Left hindlimb (tissue), 1 donor: Measurements from ENCODE around the gene CHST3.
A peak's percentile ranks its signal among the peaks of the same experiment; 100 is the strongest.
"Not testable (repeated sequence)": the region's sequence is repeated elsewhere in the genome, so short reads cannot be mapped to it uniquely, and the experiment has no call there.

Source experiments
- DNase-seq: peaks from one replicate; pipeline ENCODE4 v3.0.0-alpha.2; 2018

Gene CHST3

DNA sequence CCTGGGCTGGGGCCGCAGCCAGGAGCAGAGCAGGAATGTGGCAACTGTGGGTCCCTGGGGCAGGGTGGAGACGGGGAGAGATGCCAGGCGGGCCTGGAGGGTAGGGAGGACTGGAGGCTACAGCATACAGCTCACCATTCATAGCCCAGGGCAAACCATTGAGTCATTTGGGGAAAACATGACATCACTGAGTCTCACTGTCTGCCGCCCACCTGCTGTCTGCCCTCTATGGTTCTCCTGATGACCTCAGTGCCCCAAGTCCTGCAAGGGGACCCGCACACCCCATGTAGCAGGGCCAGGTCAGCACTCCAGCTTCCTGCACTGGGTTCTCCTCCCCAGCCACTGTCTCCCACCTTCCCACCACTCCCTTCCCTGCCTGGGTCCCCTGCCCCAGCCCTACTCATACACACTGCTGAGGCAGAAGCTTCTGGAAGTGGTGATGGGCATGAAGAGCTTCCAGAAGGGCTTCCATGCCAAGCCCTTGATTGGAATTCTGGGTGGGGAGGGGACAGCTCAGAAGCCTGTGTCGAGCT lies 10.4 kb downstream of the CHST3 start:
- peak; percentile 66 for DNase-seq

DNA sequence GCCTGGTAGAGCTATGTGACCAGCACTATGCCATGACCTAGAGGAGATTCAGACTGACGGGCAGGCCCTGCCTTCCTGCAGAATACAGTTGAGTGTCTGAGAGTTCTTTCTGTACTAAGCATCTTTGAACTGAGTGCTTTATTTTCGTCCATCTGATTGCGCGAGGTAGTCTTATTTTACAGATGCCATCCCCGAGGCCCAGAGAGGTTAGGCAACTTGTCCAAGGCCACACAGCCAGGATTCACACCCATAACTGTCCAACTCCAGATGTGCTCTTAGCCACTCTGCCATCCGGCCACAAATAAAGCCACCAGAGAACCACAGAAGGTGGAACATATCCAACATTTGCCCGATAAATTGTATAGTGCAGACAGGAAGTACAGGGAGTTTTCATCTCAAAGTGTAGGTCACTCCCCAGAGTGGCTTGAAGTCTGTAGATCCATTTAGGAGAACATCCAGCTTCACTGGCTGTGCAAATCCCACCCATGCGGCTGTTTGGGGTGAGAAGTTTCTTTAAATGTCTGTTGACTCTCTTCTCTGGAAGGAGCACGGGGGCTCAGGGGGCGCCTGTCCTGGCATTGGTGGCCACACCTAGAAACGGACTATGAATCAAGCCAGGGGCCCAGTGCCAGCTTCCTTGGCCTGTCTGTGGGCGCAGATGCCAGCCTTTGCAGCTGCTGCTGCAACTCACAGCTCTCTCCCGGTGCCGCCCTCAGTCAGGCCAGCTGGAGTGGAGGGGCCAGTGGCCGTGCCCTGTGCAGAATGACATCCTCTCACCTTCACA lies 11.1 kb downstream of the CHST3 start:
- DNase-seq: peak; percentile 85

- peak; percentile 67 for DNase-seq
Observed at GRCh38 chr10:71975871-71976725, 11.9 kb downstream of the CHST3 start.

- not testable (repeated sequence) for DNase-seq
Observed at GRCh38 chr10:71977614-71977903, 13.4 kb downstream of the CHST3 start.

- no peak for DNase-seq
Observed at GRCh38 chr10:71978476-71978875, 14.3 kb downstream of the CHST3 start.

- no peak for DNase-seq
Observed at GRCh38 chr10:71978988-71979691, 14.9 kb downstream of the CHST3 start.

DNA sequence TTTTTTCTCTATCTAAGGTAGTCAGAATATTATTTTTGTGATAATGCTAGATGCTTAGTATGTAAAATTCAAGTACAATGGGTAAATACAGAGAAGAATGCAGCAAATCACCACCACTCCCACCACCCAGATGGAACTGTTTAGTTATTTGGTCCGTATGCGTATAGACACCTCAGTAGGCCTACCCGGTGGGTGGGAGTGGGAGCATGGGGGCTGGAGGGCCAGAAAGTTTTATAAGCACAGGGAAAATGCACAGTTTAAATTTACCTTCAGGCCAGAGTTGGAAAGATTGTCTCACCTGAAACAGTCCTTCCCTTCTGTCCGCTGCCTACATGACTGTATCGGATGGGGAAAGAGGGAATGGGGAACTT lies 15.5 kb downstream of the CHST3 start:
- no peak for DNase-seq

- DNase-seq: no peak
Observed at GRCh38 chr10:71980181-71981014, 16.2 kb downstream of the CHST3 start.

GRCh38 chr10:71981015-71981875 lies 17.1 kb downstream of the CHST3 start:
- peak; percentile 80 for DNase-seq

- no peak for DNase-seq
Observed at GRCh38 chr10:71981876-71982230, 17.7 kb downstream of the CHST3 start.

DNA sequence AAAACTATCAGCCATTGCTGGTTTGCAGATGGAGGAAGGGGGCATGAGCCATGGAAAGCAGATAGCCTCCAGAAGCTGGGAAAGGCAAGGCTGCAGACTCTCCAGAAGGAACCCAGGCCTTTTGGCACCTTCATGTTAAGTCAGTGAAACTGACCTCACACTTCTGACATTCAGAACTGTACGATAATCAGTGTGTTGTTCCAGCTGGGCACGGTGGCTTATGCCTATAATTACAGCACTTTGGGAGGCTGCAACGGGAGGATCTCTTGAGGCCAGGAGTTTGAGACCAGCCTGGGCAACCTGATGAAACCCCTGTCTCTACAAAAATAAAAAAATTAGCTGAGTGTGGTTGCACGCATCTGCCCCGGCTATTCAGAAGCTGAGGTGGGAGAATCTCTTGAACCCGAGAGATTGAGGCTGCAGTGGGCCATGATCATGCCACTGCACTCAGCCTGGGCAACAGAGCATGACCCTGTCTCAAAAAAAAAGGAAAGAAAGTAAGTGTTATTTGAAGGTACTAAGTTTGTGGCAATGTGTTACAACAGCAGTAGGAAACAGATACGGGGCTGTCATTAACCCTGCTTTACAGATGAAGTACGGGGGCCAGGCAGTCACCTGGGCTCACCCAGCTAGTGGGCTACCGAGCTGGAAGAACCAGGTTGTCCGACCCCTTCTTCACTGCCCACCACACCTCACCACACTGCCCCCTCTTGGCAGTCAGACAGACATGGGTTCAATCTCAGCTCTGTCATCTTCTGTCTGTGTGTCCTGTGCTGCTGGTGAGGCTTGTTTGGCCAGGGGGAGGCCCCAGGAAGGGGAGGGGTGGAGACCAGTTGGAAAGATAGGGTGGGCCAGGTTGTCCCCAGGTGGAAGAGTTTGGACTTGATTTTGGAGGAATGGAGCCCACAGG lies 18.3 kb downstream of the CHST3 start:
- DNase-seq: no peak

GRCh38 chr10:71984126-71984808 lies 20.1 kb downstream of the CHST3 start:
- no peak for DNase-seq

DNA sequence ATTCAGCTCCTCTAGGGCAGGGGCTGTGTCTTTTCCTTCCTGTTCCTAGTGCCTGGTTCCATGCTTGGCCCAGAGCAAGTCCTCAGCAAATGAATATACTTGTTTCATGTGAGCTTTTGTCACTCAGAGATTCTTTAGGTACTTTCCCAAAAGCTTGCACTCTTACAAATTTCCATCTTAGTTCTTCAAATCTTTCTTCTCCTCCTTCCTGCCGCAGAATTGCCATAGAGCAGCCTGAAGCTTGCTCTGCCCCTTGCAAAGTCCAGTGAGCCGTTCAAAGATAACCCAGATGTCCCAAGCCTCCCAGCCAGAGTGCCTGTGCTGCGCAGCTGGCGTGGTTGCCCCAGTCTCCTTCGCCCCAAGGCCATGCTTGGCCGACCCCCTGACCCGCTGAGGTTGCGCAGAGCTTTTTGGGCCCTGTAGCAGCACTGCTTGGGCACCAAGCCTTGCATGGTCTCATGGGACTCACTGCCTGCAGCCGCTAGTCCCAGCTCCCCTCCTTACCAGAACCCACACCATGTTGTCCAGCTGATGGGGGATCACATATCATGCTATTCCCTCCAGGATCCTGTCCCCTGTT lies 20.7 kb downstream of the CHST3 start:
- no peak for DNase-seq

- DNase-seq: peak; percentile 46
Observed at GRCh38 chr10:71985542-71986250, 21.5 kb downstream of the CHST3 start.

- not testable (repeated sequence) for DNase-seq
Observed at GRCh38 chr10:71988895-71989294, 24.7 kb downstream of the CHST3 start.

- DNase-seq: no peak
Observed at GRCh38 chr10:71989661-71990454, 25.7 kb downstream of the CHST3 start.

- DNase-seq: no peak
Observed at GRCh38 chr10:71990706-71991269, 26.6 kb downstream of the CHST3 start.

GRCh38 chr10:71995449-71995848 lies 31.3 kb downstream of the CHST3 start:
- peak; percentile 10 for DNase-seq
